T follicular helper cell (primary cell): Measurements from ENCODE around the gene PRAMEF20.
"Not testable (repeated sequence)": the region's sequence is repeated elsewhere in the genome, so short reads cannot be mapped to it uniquely, and the experiment has no call there.

ENCODE experiments used
- DNase-seq: peaks from one replicate; pipeline ENCODE4 v3.0.0-alpha.2; 2020; ENCODE audit warnings: low read depth
- total RNA-seq, 2 experiments: gene quantifications; one replicate each; lab custom pipeline; 2026; lab: John Stamatoyannopoulos, UW

The PRAMEF20 gene
- 0 reads per million in 2 experiments for total RNA-seq

DNA sequence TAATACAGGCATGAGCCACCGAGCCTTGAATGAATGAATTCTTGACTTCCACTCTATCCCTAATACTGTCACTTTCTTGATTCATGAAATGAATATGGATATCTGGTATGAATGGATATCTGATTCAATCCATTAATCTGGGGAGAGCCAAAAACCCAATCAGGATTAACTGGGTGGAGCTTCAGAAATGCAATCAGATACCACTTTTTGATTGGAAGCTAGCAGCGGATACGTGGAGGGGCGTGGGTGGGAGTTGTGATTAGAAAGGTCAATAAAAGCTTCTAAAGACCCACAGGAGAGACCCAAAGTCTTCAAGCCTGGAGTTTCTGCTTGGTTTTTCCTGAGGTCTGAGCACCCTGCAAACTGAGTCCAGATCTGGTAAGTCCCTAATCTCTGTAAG is at the start of gene PRAMEF20:
Gene PRAMEF20, plus strand, starts transcription at position 301 of the 400 bp plus-strand sequence. CDS start 5,905 bp downstream, outside the sequence.
- not testable (repeated sequence) for DNase-seq

GRCh38 chr1:13362364-13362763 is 47.9 kb upstream of the PRAMEF20 start:
- not testable (repeated sequence) for DNase-seq

DNA sequence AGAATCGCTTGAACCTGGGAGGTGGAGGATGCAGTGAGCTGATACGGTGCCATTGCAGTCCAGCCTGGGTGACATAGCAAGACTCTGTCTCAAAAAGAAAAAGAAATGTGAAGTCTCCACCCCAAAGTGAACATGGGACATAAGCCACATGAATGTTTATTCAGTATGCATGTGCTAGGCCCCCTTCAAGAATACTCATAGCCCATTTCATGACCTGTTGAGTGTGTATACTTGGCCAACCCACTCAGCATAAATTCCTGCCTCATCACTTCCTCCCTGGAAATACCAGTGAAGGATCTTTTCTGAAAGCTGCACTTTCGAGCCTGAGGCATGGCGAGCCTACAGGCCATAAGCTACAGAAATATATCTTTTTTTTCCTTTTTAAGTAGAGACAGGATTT is 45.3 kb upstream of the PRAMEF20 start:
- not testable (repeated sequence) for DNase-seq

DNA sequence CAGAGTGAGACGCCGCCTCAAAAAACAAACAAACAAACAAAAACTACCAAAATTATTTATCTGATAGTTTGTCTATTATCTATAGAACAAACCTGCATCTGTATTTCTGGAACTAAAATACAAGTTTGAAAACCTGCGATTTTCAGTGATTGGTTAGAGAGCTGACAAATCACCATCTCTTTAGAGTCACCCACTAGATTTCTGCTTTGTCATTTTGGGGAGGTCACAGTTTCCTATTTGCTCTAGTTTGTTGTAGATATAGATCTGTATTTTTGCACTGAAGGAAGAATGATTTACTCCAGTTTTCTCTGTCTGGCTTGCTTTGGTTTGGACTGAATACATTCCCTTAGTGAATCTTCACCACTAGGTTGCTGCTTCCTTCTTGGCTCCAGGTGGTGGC is 43.7 kb upstream of the PRAMEF20 start:
- not testable (repeated sequence) for DNase-seq

DNA sequence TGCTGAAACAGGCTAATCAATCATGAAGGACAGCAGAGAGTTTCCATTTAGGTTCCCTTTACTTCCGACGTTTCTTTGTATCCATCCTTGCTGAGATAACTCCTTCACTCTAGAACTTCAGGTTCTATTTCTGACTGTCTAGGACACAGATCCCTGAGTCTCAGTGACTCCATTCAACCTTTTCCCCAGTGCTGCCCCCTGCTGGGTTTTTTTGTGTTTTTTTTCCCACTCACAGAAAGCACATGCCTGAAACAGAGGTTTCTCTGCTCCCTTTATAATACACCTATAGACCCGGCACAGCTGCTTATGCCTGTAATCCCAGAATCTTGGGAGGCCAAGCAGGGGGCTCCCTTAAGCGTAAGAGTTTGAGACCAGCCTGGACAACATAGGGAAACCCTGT is 41.7 kb upstream of the PRAMEF20 start:
- DNase-seq: not testable (repeated sequence)

DNA sequence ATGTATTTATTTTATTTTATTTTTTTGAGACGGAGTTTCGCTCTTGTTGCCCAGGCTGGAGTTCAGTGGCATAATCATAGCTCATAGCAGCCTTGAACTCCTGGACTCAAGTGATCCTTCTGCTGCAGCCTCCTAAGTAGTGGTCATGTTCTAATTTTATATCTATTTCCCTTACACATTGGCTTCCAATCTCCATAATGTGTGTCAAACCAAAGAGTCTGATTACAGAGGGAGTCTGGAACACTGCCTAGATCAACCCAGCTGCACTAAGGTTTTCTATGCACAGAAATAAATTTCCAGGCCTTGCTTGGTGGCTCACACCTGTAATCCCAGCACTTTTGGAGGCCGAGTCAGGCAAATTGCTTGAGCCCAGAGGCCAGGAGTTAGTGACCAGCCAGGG is 31.3 kb upstream of the PRAMEF20 start:
- not testable (repeated sequence) for DNase-seq

- DNase-seq: not testable (repeated sequence)
These were observed 29.9 kb upstream of the PRAMEF20 start for GRCh38 chr1:13380380-13380779.

DNA sequence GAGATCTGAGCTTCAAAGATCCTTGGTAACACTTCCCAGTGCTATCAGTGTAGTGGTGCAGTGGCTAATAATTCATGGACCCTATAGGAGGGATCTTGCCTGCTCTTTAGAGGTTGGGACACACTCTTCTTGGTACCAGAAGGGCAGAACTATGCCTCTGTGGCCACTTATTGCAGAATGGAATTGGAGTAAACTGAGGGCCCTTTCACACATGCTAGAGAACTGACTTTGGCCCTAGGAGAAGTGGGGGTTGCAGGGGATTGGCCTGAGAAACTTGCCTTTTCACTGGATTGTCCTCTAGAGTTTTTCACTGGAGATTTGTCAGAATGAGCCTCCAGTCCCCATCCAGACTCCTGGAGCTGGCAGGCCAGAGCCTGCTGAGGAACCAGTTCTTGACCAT is 20.9 kb upstream of the PRAMEF20 start, which contains the start of gene PRAMEF17:
Gene PRAMEF17, plus strand, starts transcription at position 301 of the 400 bp plus-strand sequence. Its CDS starts 26 bp downstream, at position 327.
- not testable (repeated sequence) for DNase-seq

DNA sequence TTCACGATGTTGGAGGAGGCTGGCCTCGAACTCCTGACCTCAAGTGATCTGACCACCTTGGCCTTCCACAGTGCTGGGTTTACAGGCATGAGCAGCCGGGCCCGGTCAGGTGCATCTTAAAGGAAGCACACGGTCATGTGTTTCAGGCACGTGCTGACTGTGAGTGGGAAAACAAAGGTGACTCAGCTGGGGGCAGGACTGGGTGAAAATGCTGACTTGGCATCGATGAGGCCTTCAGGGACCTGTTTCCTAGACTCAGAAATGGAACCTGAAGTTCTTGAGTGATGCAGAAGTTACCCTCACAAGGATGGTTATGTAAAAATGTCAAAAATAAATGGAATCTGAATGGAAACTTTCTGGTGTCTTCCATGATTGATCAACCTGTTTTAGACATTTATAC is 17.2 kb upstream of the PRAMEF20 start:
- not testable (repeated sequence) for DNase-seq

GRCh38 chr1:13394761-13395160 is 15.5 kb upstream of the PRAMEF20 start:
- not testable (repeated sequence) for DNase-seq

- not testable (repeated sequence) for DNase-seq
These were observed 14.9 kb upstream of the PRAMEF20 start for GRCh38 chr1:13395311-13395710.

GRCh38 chr1:13407811-13408210 is 2.4 kb upstream of the PRAMEF20 start:
- DNase-seq: no peak

DNA sequence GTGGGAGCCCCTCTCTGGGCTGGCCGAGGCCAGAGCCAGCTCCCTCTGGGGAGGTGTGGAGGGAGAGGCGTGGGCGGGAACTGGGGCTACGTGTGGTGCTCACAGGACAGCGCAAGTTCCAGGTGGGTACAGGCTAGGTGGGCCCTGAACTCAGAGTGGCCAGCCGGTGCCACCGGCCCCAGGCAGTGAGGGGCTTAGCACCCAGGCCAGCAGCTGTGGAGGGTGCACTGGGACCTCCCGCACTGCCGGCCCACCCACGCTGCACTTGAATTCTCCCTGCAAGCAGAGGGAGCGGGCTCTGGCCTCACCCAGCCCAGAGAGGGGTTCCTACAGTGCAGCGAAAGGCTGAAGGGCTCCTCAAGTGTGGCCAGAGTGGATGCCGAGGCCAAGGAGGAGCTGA is 20.2 kb downstream of the PRAMEF20 start:
- DNase-seq: no peak

GRCh38 chr1:13432251-13432650 is 22.0 kb downstream of the PRAMEF20 start:
- DNase-seq: no peak

- not testable (repeated sequence) for DNase-seq
These were observed 23.6 kb downstream of the PRAMEF20 start for GRCh38 chr1:13433694-13434358.

GRCh38 chr1:13435458-13435857 is 25.2 kb downstream of the PRAMEF20 start:
- no peak for DNase-seq

- DNase-seq: not testable (repeated sequence)
These were observed 29.0 kb downstream of the PRAMEF20 start for GRCh38 chr1:13439104-13439783.

GRCh38 chr1:13443335-13443979 is 33.2 kb downstream of the PRAMEF20 start:
- DNase-seq: no peak

GRCh38 chr1:13450204-13450603 is 40.0 kb downstream of the PRAMEF20 start:
- DNase-seq: no peak

DNA sequence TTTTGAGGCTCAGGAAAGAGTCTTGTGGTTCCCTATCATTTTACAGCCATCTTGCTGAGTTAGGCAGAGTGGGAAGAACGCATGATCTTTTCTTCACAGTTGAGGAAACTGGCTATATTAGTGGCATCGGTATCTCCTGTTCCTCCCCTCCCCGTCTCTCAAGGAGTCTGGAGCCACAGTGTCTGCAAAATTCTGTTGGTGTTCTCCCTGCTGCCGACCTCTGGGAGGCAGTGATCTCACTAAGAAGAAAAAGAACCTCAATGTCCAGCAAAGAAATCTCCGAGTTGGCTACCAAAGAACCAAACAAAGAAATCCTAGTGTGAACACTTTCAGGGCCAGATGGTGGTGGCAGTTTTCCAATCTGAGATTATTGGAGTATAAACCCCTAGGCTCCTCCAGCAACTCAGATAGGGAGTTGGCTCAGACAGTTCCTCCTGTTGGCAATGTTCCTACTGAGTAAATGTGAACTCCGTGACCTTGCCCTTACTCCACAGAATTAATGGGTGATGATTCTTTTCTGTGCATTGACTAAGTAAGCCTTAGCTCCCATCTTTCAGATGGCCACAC is 41.2 kb downstream of the PRAMEF20 start:
- DNase-seq: no peak

DNA sequence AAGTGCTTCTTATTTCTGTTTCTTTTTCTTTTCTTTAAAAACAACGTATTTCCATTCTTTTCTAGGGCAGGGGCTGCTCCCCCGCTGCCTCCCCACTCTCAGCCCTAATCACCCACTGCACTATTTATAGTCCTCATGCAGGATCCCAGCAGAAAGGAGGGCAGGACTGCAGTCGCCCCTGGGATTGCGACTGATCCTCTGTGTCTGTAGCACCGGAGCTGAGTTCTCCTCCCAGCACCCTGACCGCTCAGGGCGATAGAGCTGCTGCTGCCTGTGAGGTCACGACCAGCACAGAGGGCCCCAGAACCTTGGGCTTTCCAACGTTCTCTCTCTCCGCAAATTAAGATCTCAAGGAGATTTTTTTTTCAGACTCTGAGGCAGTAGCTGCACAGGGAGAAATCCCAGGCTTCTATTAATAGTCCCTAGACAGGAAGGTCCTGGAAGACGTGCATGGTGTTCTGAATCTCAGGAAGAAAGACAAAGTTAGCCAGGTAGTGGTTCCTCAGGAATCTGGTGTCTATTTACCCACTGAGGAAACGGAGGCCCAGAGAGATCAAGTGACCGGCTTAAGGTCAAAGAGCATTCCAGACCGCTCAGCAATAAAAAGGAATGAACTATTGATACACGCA is 46.8 kb downstream of the PRAMEF20 start:
- DNase-seq: no peak

- DNase-seq: no peak
These were observed 51.7 kb downstream of the PRAMEF20 start for GRCh38 chr1:13461977-13462376.
